ENCODE measurements around the gene VCPKMT. TPM values are rescaled to one million over a fixed set of nuclear protein-coding genes. Genes with fewer than 3 reads are reported as not detected.

Gene VCPKMT
- total and polyA plus RNA-seq, 9 of the 15 experiments (the other 6 are each of a cell fraction or from before 2014, with no cell fraction given): 2.7 to 7.8 (median 6.3) TPM

GRCh38 chr14:50064993-50065392 lies 51.4 kb downstream of the VCPKMT start (continued):
- TF ChIP-seq MGA (IDR thresholded peaks at IDR 0.05) (peak; percentile 78), ILK (tag; IDR thresholded peaks at IDR 0.05; ENCODE audit: borderline replicate concordance, low read depth) (no peak), E2F5 (CRISPR knock-in tag; IDR thresholded peaks at IDR 0.05) (no peak)

All from K562 (cell line).